Activated effector memory CD4-positive, alpha-beta T cell treated with anti-CD3 and anti-CD28 coated beads, Interleukin-2, amount 50 U/mL, for 16 hours (primary cell): ENCODE data around the gene KIF2C.

Experiments used
- DNase-seq: peaks from one replicate; pipeline ENCODE4 v3.0.0-alpha.2; 2020

The KIF2C gene

GRCh38 chr1:44817307-44817706, 77.7 kb downstream of the KIF2C start:
- no peak for DNase-seq
